OCI-LY1 (cell line): ENCODE data around the gene DACH1.

Source experiments
- H2AFZ ChIP-seq: fragments of 200-600 bp; sonication (generic), shearing (Covaris generic); 2 replicates; pipeline ENCODE4 v1.6.0; 2014; ENCODE audit warnings: antibody characterized with exemption, mild to moderate bottlenecking, low read length
- H3F3A ChIP-seq: fragments of 200-600 bp; sonication (generic), shearing (Covaris generic); 2 replicates; pipeline ENCODE4 v1.6.0; 2014; ENCODE audit warnings: mild to moderate bottlenecking, antibody characterized with exemption, low read length, moderate library complexity; ENCODE audit not compliant: insufficient read depth
- H3K27ac ChIP-seq: fragments of 200-600 bp; sonication (generic); 2 replicates; pipeline ENCODE4 v1.5.1; 2014; ENCODE audit warnings: low read length, mixed run types, mild to moderate bottlenecking, low read depth; ENCODE audit not compliant: poor library complexity, severe bottlenecking
- H3K27me3 ChIP-seq: fragments of 200-600 bp; sonication (generic); 2 replicates; pipeline ENCODE4 v1.6.0; 2014; ENCODE audit warnings: antibody characterized with exemption, mild to moderate bottlenecking, low read length, moderate library complexity; ENCODE audit not compliant: insufficient read depth
- H3K36me3 ChIP-seq: fragments of 200-600 bp; sonication (generic); 2 replicates; pipeline ENCODE4 v1.6.1; 2014; ENCODE audit warnings: mild to moderate bottlenecking, antibody characterized with exemption, low read length, moderate library complexity, mixed read lengths; ENCODE audit not compliant: insufficient read depth
- H3K4me1 ChIP-seq: fragments of 200-600 bp; sonication (generic); 2 replicates; pipeline ENCODE4 v1.5.1; 2014; ENCODE audit warnings: mild to moderate bottlenecking, low read length, moderate library complexity; ENCODE audit not compliant: insufficient read depth, severe bottlenecking
- H3K4me2 ChIP-seq: fragments of 200-600 bp; sonication (generic), shearing (Covaris generic); 2 replicates; pipeline ENCODE4 v1.6.1; 2014; ENCODE audit warnings: low read length
- H3K4me3 ChIP-seq: fragments of 200-600 bp; sonication (generic); 2 replicates; pipeline ENCODE4 v1.5.1; 2014; ENCODE audit warnings: low read length, low read depth, mild to moderate bottlenecking, mixed read lengths; ENCODE audit not compliant: poor library complexity, severe bottlenecking
- H3K79me2 ChIP-seq: fragments of 200-600 bp; shearing (Covaris generic); 2 replicates; pipeline ENCODE4 v1.6.1; 2016; ENCODE audit warnings: mixed run types, low read length, mixed read lengths; ENCODE audit not compliant: insufficient read depth
- H3K9ac ChIP-seq: fragments of 200-600 bp; sonication (generic), shearing (Covaris generic); 2 replicates; pipeline ENCODE4 v1.6.1; 2014; ENCODE audit warnings: mild to moderate bottlenecking, low read length, mixed read lengths
- H3K9me2 ChIP-seq: fragments of 200-600 bp; sonication (generic), shearing (Covaris generic); 2 replicates; pipeline ENCODE4 v1.6.1; 2014; ENCODE audit warnings: low read depth, mild to moderate bottlenecking, low read length, mixed read lengths
- H3K9me3 ChIP-seq: fragments of 200-600 bp; shearing (Covaris generic); 2 replicates; pipeline ENCODE4 v1.6.1; 2014; ENCODE audit warnings: low read length, mixed read lengths
- H4K20me1 ChIP-seq: fragments of 200-600 bp; sonication (generic), shearing (Covaris generic); 2 replicates; pipeline ENCODE4 v1.6.0; 2016; ENCODE audit warnings: mild to moderate bottlenecking, low read length; ENCODE audit not compliant: insufficient read depth
- CTCF ChIP-seq: fragments of 200-600 bp; sonication (generic), shearing (Covaris generic); IDR thresholded peaks from 2 replicates; pipeline ENCODE4 v1.5.1; 2017; ENCODE audit warnings: mild to moderate bottlenecking, antibody characterized with exemption, low read length, moderate library complexity, mixed read lengths
- EZH2 ChIP-seq: fragments of 200-600 bp; sonication (generic), shearing (Covaris generic); IDR thresholded peaks from 2 replicates; pipeline ENCODE4 v1.8.0; 2017; ENCODE audit warnings: borderline replicate concordance, mixed run types, mild to moderate bottlenecking, antibody characterized with exemption, low read length, moderate library complexity, mixed read lengths

Gene DACH1

GRCh38 chr13:71770710-71771109 is 96.3 kb downstream of the DACH1 start:
- Histone ChIP-seq H3K9me2 (no peaks in the 10 kb centered on the region), H3F3A (no peaks in the 10 kb centered on the region), H3K9me3 (no peaks in the 10 kb centered on the region), H3K27me3 (no peaks in the 10 kb centered on the region), H2AFZ (no peak overlapping the region), H3K4me1 (no peaks in the 10 kb centered on the region), H3K4me3 (no peak overlapping the region), H3K36me3 (no peaks in the 10 kb centered on the region), H3K79me2 (no peaks in the 10 kb centered on the region), H3K27ac (no peak overlapping the region), H3K9ac (no peak overlapping the region), H4K20me1 (no peaks in the 10 kb centered on the region), H3K4me2 (no peak overlapping the region)
- TF ChIP-seq EZH2 = no peak
- no peak for TF ChIP-seq CTCF

GRCh38 chr13:71768881-71769280 is 98.1 kb downstream of the DACH1 start:
- no peak overlapping the region for H3K9ac ChIP-seq
- no peak overlapping the region for H3K4me3 ChIP-seq
- H3K36me3 ChIP-seq = no peaks in the 10 kb centered on the region
- H3F3A ChIP-seq = no peaks in the 10 kb centered on the region
- no peaks in the 10 kb centered on the region for H4K20me1 ChIP-seq
- H3K9me2 ChIP-seq = no peaks in the 10 kb centered on the region
- H3K9me3 ChIP-seq = no peaks in the 10 kb centered on the region
- no peaks in the 10 kb centered on the region for H3K4me1 ChIP-seq
- no peaks in the 10 kb centered on the region for H3K79me2 ChIP-seq
- no peak overlapping the region for H3K27ac ChIP-seq
- H3K4me2 ChIP-seq = no peak overlapping the region
- no peaks in the 10 kb centered on the region for H3K27me3 ChIP-seq
- no peak for TF ChIP-seq CTCF
- TF ChIP-seq EZH2 = no peak
- H2AFZ ChIP-seq = no peak overlapping the region

- no peak for TF ChIP-seq CTCF
- TF ChIP-seq EZH2 = no peak
- Histone ChIP-seq H3K9ac (no peak overlapping the region), H3K27me3 (no peaks in the 10 kb centered on the region), H3K79me2 (no peaks in the 10 kb centered on the region), H2AFZ (no peak overlapping the region), H4K20me1 (no peaks in the 10 kb centered on the region), H3K4me1 (no peaks in the 10 kb centered on the region), H3K9me2 (no peaks in the 10 kb centered on the region), H3K4me2 (no peak overlapping the region), H3K4me3 (no peak overlapping the region), H3K9me3 (no peaks in the 10 kb centered on the region), H3F3A (no peaks in the 10 kb centered on the region), H3K27ac (no peak overlapping the region), H3K36me3 (no peaks in the 10 kb centered on the region)
Measured at GRCh38 chr13:71759651-71760511, 107.1 kb downstream of the DACH1 start.
